CD14-positive monocyte (primary cell): ENCODE data around the gene TMEM174. TPM values are rescaled to one million over a fixed set of nuclear protein-coding genes. Genes with fewer than 3 reads are reported as not detected.
"Not testable (repeated sequence)": the region's sequence is repeated elsewhere in the genome, so short reads cannot be mapped to it uniquely, and the experiment has no call there.

ENCODE experiments used
- DNase-seq, 3 donors: peaks; one replicate each; pipeline ENCODE4 v3.0.0-alpha.2; 2011 to 2022
- H2AFZ ChIP-seq: 2 replicates; pipeline ENCODE4 v1.6.0; 2012; ENCODE audit warnings: mild to moderate bottlenecking, low read depth, low read length, inconsistent platforms; ENCODE audit not compliant: insufficient read depth, poor library complexity, severe bottlenecking
- H3K27ac ChIP-seq, 2 donors: 1 replicate in 1 of 2; 2 replicates in 1 of 2; pipeline ENCODE4 v1.5.1; 2012 to 2013; ENCODE audit warnings: low read length in 2 of 2, control low read depth in 1 of 2, inconsistent platforms in 1 of 2, low read depth in 1 of 2, mild to moderate bottlenecking in 1 of 2
- H3K27me3 ChIP-seq, 2 donors: one replicate each; pipeline versions ENCODE4 v1.6.0 to v1.6.1; 2011 to 2013; ENCODE audit warnings: low read length in 2 of 2; ENCODE audit not compliant: control insufficient read depth in 2 of 2, insufficient read depth in 2 of 2
- H3K36me3 ChIP-seq, 2 donors: replicated peaks in 1 of 2; 1 replicate in 1 of 2; 2 replicates in 1 of 2; pipeline versions ENCODE4 v1.5.1 to v1.6.1; 2012 to 2013; ENCODE audit warnings: low read length in 2 of 2, control low read depth in 1 of 2, inconsistent platforms in 1 of 2, mild to moderate bottlenecking in 1 of 2; ENCODE audit not compliant: insufficient read depth in 2 of 2, control insufficient read depth in 1 of 2
- H3K4me1 ChIP-seq, 2 donors: 1 replicate in 1 of 2; 2 replicates in 1 of 2; pipeline versions ENCODE4 v1.5.1 to v1.6.1; 2012 to 2013; ENCODE audit warnings: low read length in 2 of 2, control low read depth in 1 of 2, inconsistent platforms in 1 of 2, mild to moderate bottlenecking in 1 of 2, moderate library complexity in 1 of 2; ENCODE audit not compliant: insufficient read depth in 2 of 2, control insufficient read depth in 1 of 2
- H3K4me2 ChIP-seq: replicated peaks from 2 replicates; pipeline ENCODE3; 2012; ENCODE audit warnings: low read length, moderate library complexity, mild to moderate bottlenecking; ENCODE audit not compliant: poor library complexity, severe bottlenecking; ENCODE audit errors: extremely low read depth
- H3K4me3 ChIP-seq, 3 experiments: fragments of 200-600 bp in 1 of 3; sonication (generic) in 1 of 3; replicated peaks in 1 of 3; 1 replicate in 2 of 3; 2 replicates in 1 of 3; pipeline ENCODE4 v1.5.1; 2011 to 2013; ENCODE audit warnings: low read length in 3 of 3, mild to moderate bottlenecking in 3 of 3, control low read depth in 2 of 3, low read depth in 2 of 3, inconsistent platforms in 1 of 3, moderate library complexity in 1 of 3
- H3K79me2 ChIP-seq: 2 replicates; pipeline ENCODE4 v1.6.0; 2012; ENCODE audit warnings: mild to moderate bottlenecking, control low read depth, inconsistent platforms, low read length, moderate library complexity; ENCODE audit not compliant: insufficient read depth
- H3K9ac ChIP-seq: 2 replicates; pipeline ENCODE4 v1.6.0; 2017; ENCODE audit warnings: low read length, mild to moderate bottlenecking; ENCODE audit not compliant: insufficient read depth, poor library complexity, severe bottlenecking
- H3K9me3 ChIP-seq, 2 donors: replicated peaks in 1 of 2; 1 replicate in 1 of 2; 2 replicates in 1 of 2; pipeline versions ENCODE4 v1.5.1 to v1.6.1; 2012 to 2013; ENCODE audit warnings: low read length in 2 of 2, control low read depth in 1 of 2; ENCODE audit not compliant: control insufficient read depth in 1 of 2, insufficient read depth in 1 of 2
- H4K20me1 ChIP-seq: 2 replicates; pipeline ENCODE4 v1.6.0; 2012; ENCODE audit warnings: mild to moderate bottlenecking, low read length, control low read depth, moderate library complexity; ENCODE audit not compliant: insufficient read depth
- H3K27ac Mint-ChIP-seq, 7 donors: one replicate each; pipeline ENCODE4 v1.8.0; 2020; ENCODE audit warnings: mild to moderate bottlenecking in 7 of 7, mixed read lengths in 7 of 7, moderate library complexity in 6 of 7, inconsistent platforms in 2 of 7
- H3K27me3 Mint-ChIP-seq, 3 donors: one replicate each; pipeline ENCODE4 v1.8.0; 2021 to 2022; ENCODE audit warnings: low read depth in 3 of 3, mild to moderate bottlenecking in 3 of 3, mixed read lengths in 3 of 3, moderate library complexity in 3 of 3, inconsistent platforms in 1 of 3
- H3K36me3 Mint-ChIP-seq, 2 donors: one replicate each; pipeline ENCODE4 v1.8.0; 2020; ENCODE audit warnings: mixed read lengths in 2 of 2, inconsistent platforms in 1 of 2, mild to moderate bottlenecking in 1 of 2
- H3K4me1 Mint-ChIP-seq: one replicate; pipeline ENCODE4 v1.8.0; 2020; ENCODE audit warnings: mild to moderate bottlenecking, mixed read lengths
- H3K4me3 Mint-ChIP-seq, 2 donors: one replicate each; pipeline ENCODE4 v1.8.0; 2020; ENCODE audit warnings: mild to moderate bottlenecking in 2 of 2, mixed read lengths in 2 of 2, moderate library complexity in 1 of 2
- H3K9me3 Mint-ChIP-seq, 7 donors: one replicate each; pipeline ENCODE4 v1.8.0; 2020 to 2022; ENCODE audit warnings: mixed read lengths in 7 of 7, mild to moderate bottlenecking in 6 of 7, moderate library complexity in 6 of 7, inconsistent platforms in 2 of 7
- WGBS: methylation state at CpG from one replicate; pipeline ENCODE4 v1.1.5; 2013; ENCODE audit warnings: missing lambda C conversion rate; ENCODE audit not compliant: insufficient coverage; 5-methylcytosine and 5-hydroxymethylcytosine counted together
- intact Hi-C, 2 donors: fragments of 100-400 bp; cut with micrococcal nuclease; formaldehyde crosslinking; loops; one replicate each; pipeline versions ENCODE4 v1.15.0 to v1.15.1; 2023
- polyA plus RNA-seq, 3 donors: library from polyadenylated mRNA; depleted of rRNA in 1 of 3; unstranded in 2 of 3; stranded (reverse) in 1 of 3; fragments of 300-500 nt in 2 of 3; fragments of >200 nt in 1 of 3; fragmentation: Illumina TruSeq in 2 of 3; gene quantifications; 1 replicate in 2 of 3; 2 replicates in 1 of 3; pipeline ENCODE4 v1.2.3, GENCODE V29; 2012 to 2021
- TF ChIP-seq, protein P1 (sequence below): fragments of 200-600 bp; IDR thresholded peaks from one replicate; pipeline ENCODE4 v1.8.0; 2022; ENCODE audit warnings: antibody characterized with exemption, mild to moderate bottlenecking

The TMEM174 gene
- polyA plus RNA-seq, 3 donors = not detected

DNA sequence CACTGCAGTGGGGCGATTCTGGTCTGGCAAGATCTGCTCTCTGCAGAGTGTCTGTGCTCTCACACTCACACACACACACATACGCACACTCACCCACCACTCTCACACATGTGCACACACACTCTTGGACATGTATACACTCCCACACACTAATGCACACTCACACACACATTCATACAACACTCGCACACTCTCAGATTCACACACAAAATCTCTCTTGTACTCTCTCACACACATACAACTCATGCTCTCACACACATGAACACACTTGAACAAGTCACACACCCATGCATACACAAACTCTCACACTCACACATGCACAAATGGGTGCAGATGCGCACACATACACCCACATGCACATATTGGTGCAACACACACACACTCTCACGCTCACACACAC, 31.7 kb downstream of the TMEM174 start:
- peaks cover 9 to 33% of the 10 kb centered on the region in 2 donors for H3K27me3 ChIP-seq

DNA sequence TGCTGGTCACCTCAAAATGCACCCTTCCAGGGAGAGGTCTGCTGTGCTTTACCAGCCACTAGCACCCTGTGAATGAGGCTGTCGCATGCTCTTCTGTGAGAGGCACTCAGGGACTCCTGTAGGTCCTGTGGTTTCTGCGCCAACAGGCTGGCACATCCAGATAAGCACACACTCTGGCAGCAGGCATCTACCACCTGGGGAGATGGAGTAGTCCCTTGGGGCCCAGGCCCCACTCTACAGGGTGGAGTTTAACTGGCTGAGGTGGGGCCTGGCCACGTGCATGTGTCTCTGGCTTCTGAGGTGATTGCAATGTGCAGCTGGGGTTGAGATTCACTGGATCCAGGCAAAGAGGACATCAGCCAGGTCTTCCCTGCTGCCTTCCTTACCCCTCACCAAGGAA, 32.3 kb downstream of the TMEM174 start:
- Histone ChIP-seq H3K9ac (no peak overlapping the region), H3K9me3 (peaks cover 4 to 11% of the 10 kb centered on the region in 2 donors), H3K4me1 (peaks cover 0 to 3% of the 10 kb centered on the region in 2 donors), H3K27ac (no peak overlapping the region), H2AFZ (no peak overlapping the region), H3K4me3 (no peak overlapping the region), H4K20me1 (no peaks in the 10 kb centered on the region), H3K4me2 (no peak overlapping the region), H3K36me3 (no peaks in the 10 kb centered on the region), H3K79me2 (no peaks in the 10 kb centered on the region), H3K27me3 (peaks cover 9 to 30% of the 10 kb centered on the region in 2 donors)
- Mint-ChIP-seq H3K9me3 (peaks cover 18 to 39% (median 26%) of the 10 kb centered on the region in 7 donors), H3K27me3 (peaks cover 33 to 56% (median 47%) of the 10 kb centered on the region in 3 donors), H3K4me3 (peak overlapping the region in 1 of 2 donors; percentile 37), H3K4me1 (peaks cover 3% of the 10 kb centered on the region), H3K27ac (no peak overlapping the region), H3K36me3 (no peaks in the 10 kb centered on the region)
- intact Hi-C loops = no loop called here
- WGBS = 66% methylated on average over 2 of the region's 3 CpGs
- TF ChIP-seq, protein P1, sequence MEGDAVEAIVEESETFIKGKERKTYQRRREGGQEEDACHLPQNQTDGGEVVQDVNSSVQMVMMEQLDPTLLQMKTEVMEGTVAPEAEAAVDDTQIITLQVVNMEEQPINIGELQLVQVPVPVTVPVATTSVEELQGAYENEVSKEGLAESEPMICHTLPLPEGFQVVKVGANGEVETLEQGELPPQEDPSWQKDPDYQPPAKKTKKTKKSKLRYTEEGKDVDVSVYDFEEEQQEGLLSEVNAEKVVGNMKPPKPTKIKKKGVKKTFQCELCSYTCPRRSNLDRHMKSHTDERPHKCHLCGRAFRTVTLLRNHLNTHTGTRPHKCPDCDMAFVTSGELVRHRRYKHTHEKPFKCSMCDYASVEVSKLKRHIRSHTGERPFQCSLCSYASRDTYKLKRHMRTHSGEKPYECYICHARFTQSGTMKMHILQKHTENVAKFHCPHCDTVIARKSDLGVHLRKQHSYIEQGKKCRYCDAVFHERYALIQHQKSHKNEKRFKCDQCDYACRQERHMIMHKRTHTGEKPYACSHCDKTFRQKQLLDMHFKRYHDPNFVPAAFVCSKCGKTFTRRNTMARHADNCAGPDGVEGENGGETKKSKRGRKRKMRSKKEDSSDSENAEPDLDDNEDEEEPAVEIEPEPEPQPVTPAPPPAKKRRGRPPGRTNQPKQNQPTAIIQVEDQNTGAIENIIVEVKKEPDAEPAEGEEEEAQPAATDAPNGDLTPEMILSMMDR = no peak
- no peak for DNase-seq

More for the DNA sequence above, 31.7 kb downstream of the TMEM174 start:
- DNase-seq = no peak
- H3K27ac Mint-ChIP-seq = no peak overlapping the region
- Histone ChIP-seq H3K4me3 (no peak overlapping the region), H3K4me2 (no peak overlapping the region), H3K9me3 (peaks cover 4 to 11% of the 10 kb centered on the region in 2 donors), H3K79me2 (no peaks in the 10 kb centered on the region), H2AFZ (no peak overlapping the region), H4K20me1 (no peaks in the 10 kb centered on the region), H3K4me1 (peaks cover 0 to 3% of the 10 kb centered on the region in 2 donors), H3K36me3 (no peaks in the 10 kb centered on the region), H3K9ac (no peak overlapping the region), H3K27ac (no peak overlapping the region)
- peaks cover 17 to 33% (median 22%) of the 10 kb centered on the region in 7 donors for H3K9me3 Mint-ChIP-seq
- WGBS = 95% methylated on average over 5 of the region's 5 CpGs
- intact Hi-C loops = no loop called here
- peak overlapping the region in 1 of 2 donors; percentile 11 for H3K4me3 Mint-ChIP-seq
- H3K27me3 Mint-ChIP-seq = peaks cover 31 to 54% (median 45%) of the 10 kb centered on the region in 3 donors
- TF ChIP-seq, protein P1 = no peak
- no peaks in the 10 kb centered on the region for H3K36me3 Mint-ChIP-seq
- peaks cover 3% of the 10 kb centered on the region for H3K4me1 Mint-ChIP-seq

DNA sequence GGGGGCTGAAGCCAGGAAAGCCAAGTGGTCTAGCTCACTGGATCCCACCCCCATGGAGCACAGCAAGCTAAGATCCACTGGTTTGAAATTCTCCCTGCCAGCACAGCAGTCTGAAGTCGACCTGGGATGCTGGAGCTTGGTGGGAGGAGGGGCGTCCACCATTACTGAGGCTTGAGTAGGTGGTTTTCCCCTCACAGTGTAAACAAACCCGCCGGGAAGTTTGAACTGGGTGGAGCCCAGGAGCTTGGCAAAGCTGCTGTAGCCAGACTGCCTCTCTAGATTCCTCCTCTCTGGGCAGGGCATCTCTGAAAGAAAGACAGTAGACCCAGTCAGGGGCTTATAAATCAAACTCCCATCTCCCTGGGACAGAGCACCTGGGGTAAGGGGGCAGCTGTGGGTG, 34.2 kb downstream of the TMEM174 start:
- peaks cover 9 to 16% of the 10 kb centered on the region in 2 donors for H3K27me3 ChIP-seq
- H3K4me1 Mint-ChIP-seq, DNase-seq, H3K9ac ChIP-seq, H3K79me2 ChIP-seq, H3K27ac ChIP-seq, H3K4me2 ChIP-seq, H3K9me3 ChIP-seq, H4K20me1 ChIP-seq, H3K36me3 Mint-ChIP-seq, H3K4me3 ChIP-seq, H3K27ac Mint-ChIP-seq, intact Hi-C loops, H2AFZ ChIP-seq, H3K4me1 ChIP-seq, H3K4me3 Mint-ChIP-seq, H3K36me3 ChIP-seq: not testable (repeated sequence)
- no CpG with 5 or more reads among the region's 4 CpGs for WGBS
- Mint-ChIP-seq H3K27me3 (peaks cover 36 to 56% (median 50%) of the 10 kb centered on the region in 3 donors), H3K9me3 (peaks cover 18 to 42% (median 23%) of the 10 kb centered on the region in 7 donors)
